Psoas muscle (tissue), 8 donors: ENCODE data around the gene KCNMB3. TPM values are rescaled to one million over a fixed set of nuclear protein-coding genes. Genes with fewer than 3 reads are reported as not detected.
"Not testable (repeated sequence)": the region's sequence is repeated elsewhere in the genome, so short reads cannot be mapped to it uniquely, and the experiment has no call there.

Experiments used
- ATAC-seq, 4 donors: fragments of 200-7000 bp; cut with Tn5 transposase; one replicate each; pipeline ENCODE4 v1.9.1; 2020; ENCODE audit warnings: moderate library complexity in 3 of 4, mild to moderate bottlenecking in 2 of 4
- DNase-seq, 2 donors: peaks; one replicate each; pipeline ENCODE4 v3.0.0-alpha.2; 2020
- H3K27ac ChIP-seq: fragments of 200-600 bp; one replicate; pipeline ENCODE4 v1.8.0; 2022
- H3K27me3 ChIP-seq, 3 donors: fragments of 200-600 bp in 1 of 3; one replicate each; pipeline versions ENCODE4 v1.6.1 to v1.8.0; 2013 to 2022; ENCODE audit warnings: low read length in 2 of 3, mild to moderate bottlenecking in 2 of 3, moderate library complexity in 1 of 3; ENCODE audit not compliant: insufficient read depth in 3 of 3
- H3K36me3 ChIP-seq, 2 donors: fragments of 200-600 bp in 1 of 2; one replicate each; pipeline versions ENCODE4 v1.6.1 to v1.8.0; 2013 to 2022; ENCODE audit warnings: low read depth in 1 of 2, mild to moderate bottlenecking in 1 of 2, moderate library complexity in 1 of 2; ENCODE audit not compliant: insufficient read depth in 1 of 2
- H3K4me1 ChIP-seq: fragments of 200-600 bp; one replicate; pipeline ENCODE4 v1.8.0; 2022
- H3K4me3 ChIP-seq: fragments of 200-600 bp; one replicate; pipeline ENCODE4 v1.8.0; 2022; ENCODE audit warnings: mild to moderate bottlenecking
- H3K9me3 ChIP-seq: fragments of 200-600 bp; one replicate; pipeline ENCODE4 v1.8.0; 2022
- WGBS, 3 donors: extraction: QIAGEN DNeasy Blood & Tissue Kit; methylation state at CpG; one replicate each; pipeline versions ENCODE4 v1.1.6 to v1.1.7; 2013; 5-methylcytosine and 5-hydroxymethylcytosine counted together
- intact Hi-C, 2 donors: fragments of 100-400 bp; cut with DNase I; formaldehyde crosslinking; loops; one replicate each; pipeline versions ENCODE4 v1.11.0 to v1.14.2; 2022
- polyA plus RNA-seq, 3 donors: library from polyadenylated mRNA; stranded (reverse); fragments of 200-250 nt; gene quantifications; one replicate each; pipeline ENCODE4 v1.2.3, GENCODE V29; 2013
- total RNA-seq, 4 donors: library from RNA; stranded (reverse); fragmentation: NEBNext Ultra II Directional in 2 of 4; extraction: Animal tissue kit (Norgen Biotek cat#: 25700) in 2 of 4; gene quantifications; one replicate each; pipeline versions ENCODE4 v1.2.1 to v1.2.4, GENCODE V29; 2021 to 2023
- TF ChIP-seq, protein P1 (sequence below): fragments of 200-600 bp; IDR thresholded peaks from one replicate; pipeline ENCODE4 v1.8.0; 2022; ENCODE audit warnings: antibody characterized with exemption
- donor health status: healthy with polysubstance abuse.
- donor health status: DM: no; HTN: no; CAD: no; lungs with moderate emphysema.
- donor health status: Bipolar disorder and iron deficiency.
- donor health status: healthy.
- donor health status: DM: yes; HTN: yes; CAD: no.
- donor health status: DM: no; HTN: no; CAD: no.
- donor health status: DM: no; HTN: no; CAD: no.
- donor health status: DM: yes; HTN: yes; CAD: no.

Gene KCNMB3
- total and polyA plus RNA-seq, 7 donors = 0.44 to 1.6 (median 0.72) TPM

DNA sequence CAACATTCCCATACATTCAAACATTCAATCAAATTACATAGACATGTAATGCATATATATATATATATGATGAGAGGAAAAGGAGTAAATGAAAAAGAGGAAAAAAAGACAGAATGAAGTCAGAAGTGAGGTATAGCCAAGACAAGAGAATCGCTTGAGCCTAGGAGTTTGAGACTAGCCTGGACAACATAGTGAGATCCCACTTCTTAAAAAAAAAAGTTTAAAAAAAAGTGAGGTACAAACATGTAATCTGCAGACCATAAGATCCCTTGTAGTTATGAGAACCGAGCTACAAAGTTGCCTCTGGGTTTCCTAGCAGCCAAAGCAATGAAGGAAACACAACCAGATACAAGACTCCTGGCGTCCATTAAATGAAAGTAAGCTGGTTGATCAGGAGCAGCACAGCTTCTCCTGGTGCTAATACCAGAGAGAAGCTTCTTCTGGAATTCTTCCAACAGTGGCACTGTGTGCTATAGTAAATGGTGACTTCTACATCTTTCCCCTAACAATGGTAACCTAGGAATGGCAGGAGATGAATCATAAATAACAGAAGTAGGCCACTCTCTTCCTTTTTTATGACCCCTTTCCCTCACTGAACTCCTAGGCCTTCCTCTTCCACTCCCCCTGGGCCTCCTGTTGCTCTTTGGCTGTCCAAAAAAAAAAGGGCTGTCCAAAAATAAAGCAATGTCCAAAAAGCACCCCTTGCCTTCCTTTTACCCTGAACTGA, 3.5 kb downstream of the KCNMB3 start:
- Histone ChIP-seq H3K9me3 (no peaks in the 10 kb centered on the region), H3K36me3 (no peaks in the 10 kb centered on the region), H3K4me1 (no peaks in the 10 kb centered on the region), H3K27ac (no peak overlapping the region), H3K4me3 (no peak overlapping the region), H3K27me3 (no peaks in the 10 kb centered on the region)
- intact Hi-C loops = no loop called here
- WGBS, 3 donors = 96 to 98% (median 97%) methylated on average over 3 of the region's 3 CpGs
- ATAC-seq = no peak
- TF ChIP-seq, protein P1, sequence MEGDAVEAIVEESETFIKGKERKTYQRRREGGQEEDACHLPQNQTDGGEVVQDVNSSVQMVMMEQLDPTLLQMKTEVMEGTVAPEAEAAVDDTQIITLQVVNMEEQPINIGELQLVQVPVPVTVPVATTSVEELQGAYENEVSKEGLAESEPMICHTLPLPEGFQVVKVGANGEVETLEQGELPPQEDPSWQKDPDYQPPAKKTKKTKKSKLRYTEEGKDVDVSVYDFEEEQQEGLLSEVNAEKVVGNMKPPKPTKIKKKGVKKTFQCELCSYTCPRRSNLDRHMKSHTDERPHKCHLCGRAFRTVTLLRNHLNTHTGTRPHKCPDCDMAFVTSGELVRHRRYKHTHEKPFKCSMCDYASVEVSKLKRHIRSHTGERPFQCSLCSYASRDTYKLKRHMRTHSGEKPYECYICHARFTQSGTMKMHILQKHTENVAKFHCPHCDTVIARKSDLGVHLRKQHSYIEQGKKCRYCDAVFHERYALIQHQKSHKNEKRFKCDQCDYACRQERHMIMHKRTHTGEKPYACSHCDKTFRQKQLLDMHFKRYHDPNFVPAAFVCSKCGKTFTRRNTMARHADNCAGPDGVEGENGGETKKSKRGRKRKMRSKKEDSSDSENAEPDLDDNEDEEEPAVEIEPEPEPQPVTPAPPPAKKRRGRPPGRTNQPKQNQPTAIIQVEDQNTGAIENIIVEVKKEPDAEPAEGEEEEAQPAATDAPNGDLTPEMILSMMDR = no peak
- DNase-seq = no peak

DNA sequence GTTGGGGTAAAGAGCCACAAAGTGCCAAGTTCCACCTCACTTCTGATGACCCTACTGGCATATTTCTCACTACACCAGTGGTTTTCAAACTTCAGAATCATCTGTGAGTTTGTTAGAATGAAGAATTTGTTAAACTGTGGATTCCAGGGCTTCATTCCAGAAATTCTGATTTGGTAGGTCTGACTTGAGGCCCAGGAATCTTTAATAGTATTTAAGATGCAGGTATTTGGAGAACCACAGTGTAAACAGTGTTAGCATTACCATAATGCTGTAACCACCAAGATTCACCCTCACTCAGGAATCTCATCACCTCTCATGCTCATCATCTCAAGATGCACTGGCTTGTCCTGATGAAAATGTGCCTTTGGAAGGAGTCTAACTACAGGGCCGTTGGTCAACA, 6.0 kb downstream of the KCNMB3 start:
- Histone ChIP-seq H3K27me3 (no peaks in the 10 kb centered on the region), H3K9me3 (no peaks in the 10 kb centered on the region), H3K27ac (no peak overlapping the region), H3K4me1 (no peaks in the 10 kb centered on the region), H3K4me3 (no peak overlapping the region), H3K36me3 (no peaks in the 10 kb centered on the region)
- WGBS, 3 donors = 84 to 91% (median 86%) methylated on average over 1 of the region's 1 CpG
- DNase-seq (no peak), ATAC-seq (no peak)
- intact Hi-C loops = no loop called here
- TF ChIP-seq, protein P1 = no peak

DNA sequence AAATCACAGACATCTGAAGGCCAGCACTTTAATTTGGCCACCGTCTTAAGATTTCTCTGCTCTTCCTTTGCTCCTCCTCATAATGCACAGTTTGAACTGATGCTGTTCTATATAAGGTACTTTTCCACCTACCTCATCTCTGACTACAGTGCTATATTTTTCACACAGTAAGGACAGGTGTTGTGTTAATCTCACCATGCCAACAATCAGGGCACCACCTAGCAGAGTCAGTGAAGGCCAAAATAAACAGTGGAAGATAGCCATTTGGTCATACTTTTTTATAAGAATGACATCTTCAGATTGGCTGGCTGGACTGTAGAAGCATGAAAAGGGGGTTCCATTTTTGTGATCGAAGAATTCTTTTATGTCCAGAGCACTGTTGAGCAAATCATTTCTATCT, 8.1 kb downstream of the KCNMB3 start:
- H3K36me3 ChIP-seq, ATAC-seq, H3K4me1 ChIP-seq, H3K9me3 ChIP-seq, DNase-seq, H3K4me3 ChIP-seq, intact Hi-C loops, H3K27me3 ChIP-seq, H3K27ac ChIP-seq: not testable (repeated sequence)
- 88 to 100% (median 93%) methylated on average over 1 of the region's 2 CpGs for WGBS, 3 donors

DNA sequence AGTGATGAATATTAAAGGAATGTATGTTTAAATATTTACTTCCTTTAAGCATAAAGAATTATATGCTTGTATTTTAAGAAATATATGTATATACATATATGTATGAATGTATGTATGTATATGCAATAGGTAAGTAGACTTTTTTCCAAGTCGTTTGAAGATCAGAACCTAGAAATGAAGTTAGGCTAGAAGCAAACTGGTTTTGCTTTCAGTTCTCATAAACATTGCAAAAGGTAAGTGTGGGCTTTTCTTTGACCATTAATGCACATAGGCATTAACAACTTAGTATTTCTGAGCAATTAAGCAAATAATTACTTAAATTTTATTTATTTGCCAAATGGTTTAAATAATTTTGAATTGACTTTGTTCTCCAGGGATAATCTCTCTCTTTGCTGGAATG, 10.6 kb downstream of the KCNMB3 start:
- H3K4me3 ChIP-seq, H3K27me3 ChIP-seq, DNase-seq, H3K9me3 ChIP-seq, ATAC-seq, H3K27ac ChIP-seq, intact Hi-C loops, H3K4me1 ChIP-seq: not testable (repeated sequence)
- H3K36me3 ChIP-seq = peaks cover 0 to 12% of the 10 kb centered on the region in 2 donors
- 45 to 55% (median 52%) methylated on average over 1 of the region's 1 CpG for WGBS, 3 donors

DNA sequence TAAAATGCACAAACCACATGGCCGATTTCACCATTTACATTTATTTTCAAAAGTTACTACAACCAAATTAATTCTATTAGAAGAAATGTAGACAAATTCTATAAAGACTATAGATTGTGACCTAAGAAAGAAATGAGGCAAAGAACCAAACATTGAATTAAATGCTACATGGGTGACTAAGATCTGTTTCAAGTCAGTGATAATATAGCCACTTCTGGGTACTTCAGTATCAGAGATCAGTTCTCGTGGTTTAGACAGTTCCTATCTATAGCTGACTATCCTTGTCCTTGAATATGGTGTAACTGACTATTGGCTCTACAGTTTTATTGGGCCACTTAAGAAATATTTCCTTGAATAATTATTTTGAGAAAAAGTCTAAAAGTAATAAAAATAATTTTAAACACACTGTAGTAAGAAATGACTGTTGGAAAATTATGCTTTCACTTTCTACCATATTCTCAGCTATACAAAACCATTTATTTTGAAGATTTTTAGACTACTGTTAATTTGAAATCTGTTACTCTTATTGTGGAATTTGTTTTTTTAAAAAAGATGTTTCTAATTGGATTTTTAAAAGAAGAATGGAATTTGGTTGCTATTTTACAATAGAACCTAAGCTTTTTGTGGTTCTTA, 14.1 kb downstream of the KCNMB3 start:
- WGBS, 3 donors = 81 to 94% (median 91%) methylated on average over 2 of the region's 2 CpGs
- Histone ChIP-seq H3K36me3 (peaks cover 0 to 45% of the 10 kb centered on the region in 2 donors), H3K27me3 (no peaks in the 10 kb centered on the region), H3K27ac (no peak overlapping the region), H3K4me1 (no peaks in the 10 kb centered on the region), H3K4me3 (no peak overlapping the region), H3K9me3 (no peaks in the 10 kb centered on the region)
- intact Hi-C loops = no loop called here
- ATAC-seq (no peak), DNase-seq (no peak)
- TF ChIP-seq, protein P1 = no peak
